Progenitor cell of endocrine pancreas (in vitro differentiated cells): Measurements from ENCODE around the gene RGS17. TPM values are rescaled to one million over a fixed set of nuclear protein-coding genes. Genes with fewer than 3 reads are reported as not detected.
A peak's percentile ranks its signal among the peaks of the same experiment; 100 is the strongest.

ENCODE experiments used
- DNase-seq: peaks from one replicate; pipeline ENCODE4 v3.0.0; 2021; ENCODE audit warnings: low spot score; ENCODE audit not compliant: unreplicated experiment
- H3K27ac Mint-ChIP-seq: 2 replicates; pipeline ENCODE4 v1.8.0; 2021; ENCODE audit warnings: mild to moderate bottlenecking, moderate library complexity, mixed read lengths
- H3K27me3 Mint-ChIP-seq: 2 replicates; pipeline ENCODE4 v1.8.0; 2021; ENCODE audit warnings: mixed read lengths
- H3K36me3 Mint-ChIP-seq: 2 replicates; pipeline ENCODE4 v1.8.0; 2022; ENCODE audit warnings: mixed read lengths; ENCODE audit not compliant: insufficient read depth
- H3K4me1 Mint-ChIP-seq: 2 replicates; pipeline ENCODE4 v1.8.0; 2021; ENCODE audit warnings: low read depth, mixed read lengths
- H3K4me3 Mint-ChIP-seq: 2 replicates; pipeline ENCODE4 v1.8.0; 2021; ENCODE audit warnings: low read depth, mild to moderate bottlenecking, moderate library complexity, mixed read lengths
- H3K9me3 Mint-ChIP-seq: 2 replicates; pipeline ENCODE4 v1.8.0; 2021; ENCODE audit warnings: low read depth, mixed read lengths
- CTCF ChIP-seq: fragments of 200-600 bp; sonication (generic); IDR thresholded peaks from one replicate; pipeline ENCODE4 v1.5.0; 2021; ENCODE audit warnings: antibody characterized with exemption, mild to moderate bottlenecking; ENCODE audit not compliant: unreplicated experiment
- total RNA-seq: library from RNA; stranded (reverse); gene quantifications from 2 replicates; pipeline ENCODE4 v1.2.1, GENCODE V29; 2021

The RGS17 gene
- total RNA-seq, 1 donor from 2014 or later, result 2.6 TPM

GRCh38 chr6:153028963-153029362 lies 102.1 kb downstream of the RGS17 start:
- TF ChIP-seq CTCF, result no peak
- Mint-ChIP-seq H3K9me3 (no peaks in the 10 kb centered on the region), H3K4me3 (no peak overlapping the region), H3K27ac (no peak overlapping the region), H3K36me3 (no peaks in the 10 kb centered on the region), H3K27me3 (peaks cover 4% of the 10 kb centered on the region), H3K4me1 (peaks cover 17% of the 10 kb centered on the region)
- no peak for DNase-seq

- H3K4me3 Mint-ChIP-seq, result no peak overlapping the region
- no peak overlapping the region for H3K27ac Mint-ChIP-seq
- no peaks in the 10 kb centered on the region for H3K9me3 Mint-ChIP-seq
- H3K36me3 Mint-ChIP-seq, result no peaks in the 10 kb centered on the region
- no peak for DNase-seq
- no peak for TF ChIP-seq CTCF
- H3K27me3 Mint-ChIP-seq, result peaks cover 6% of the 10 kb centered on the region
- H3K4me1 Mint-ChIP-seq, result peaks cover 17% of the 10 kb centered on the region
Measured at GRCh38 chr6:153028286-153028685, 102.8 kb downstream of the RGS17 start.

GRCh38 chr6:153027480-153027879 lies 103.6 kb downstream of the RGS17 start:
- H3K36me3 Mint-ChIP-seq, result no peaks in the 10 kb centered on the region
- DNase-seq, result no peak
- H3K4me1 Mint-ChIP-seq, result peaks cover 17% of the 10 kb centered on the region
- H3K27me3 Mint-ChIP-seq, result peaks cover 6% of the 10 kb centered on the region
- no peak overlapping the region for H3K27ac Mint-ChIP-seq
- H3K4me3 Mint-ChIP-seq, result no peak overlapping the region
- no peak for TF ChIP-seq CTCF
- H3K9me3 Mint-ChIP-seq, result no peaks in the 10 kb centered on the region

GRCh38 chr6:153024709-153025017 lies 106.4 kb downstream of the RGS17 start:
- H3K4me1 Mint-ChIP-seq, result no peaks in the 10 kb centered on the region
- no peaks in the 10 kb centered on the region for H3K36me3 Mint-ChIP-seq
- TF ChIP-seq CTCF, result no peak
- no peaks in the 10 kb centered on the region for H3K9me3 Mint-ChIP-seq
- peaks cover 6% of the 10 kb centered on the region for H3K27me3 Mint-ChIP-seq
- H3K4me3 Mint-ChIP-seq, result no peak overlapping the region
- no peak for DNase-seq
- no peak overlapping the region for H3K27ac Mint-ChIP-seq

- Mint-ChIP-seq H3K27me3 (peaks cover 6% of the 10 kb centered on the region), H3K36me3 (no peaks in the 10 kb centered on the region), H3K4me1 (no peaks in the 10 kb centered on the region), H3K9me3 (no peaks in the 10 kb centered on the region), H3K27ac (no peak overlapping the region), H3K4me3 (no peak overlapping the region)
- peak; percentile 22 for DNase-seq
- TF ChIP-seq CTCF, result peak; percentile 79
Measured at GRCh38 chr6:153023977-153024708, 106.9 kb downstream of the RGS17 start.
